ENCODE data around the gene ATPAF2. TPM values are rescaled to one million over a fixed set of nuclear protein-coding genes. Genes with fewer than 3 reads are reported as not detected.

The ATPAF2 gene
- total RNA-seq, 1 experiment from 2014 or later: 40.5 TPM

- no peak for ATAC-seq
- H3K9ac ChIP-seq (ENCODE audit: low read length): peak overlapping the region; percentile 57
- intact Hi-C loops (cut with micrococcal nuclease): loop anchor here (1.0 kb wide), 2 partner anchors 52 to 60 kb away; no protein-coding TSS in a partner anchor
Observed at GRCh38 chr17:17972952-17973254, 66.1 kb downstream of the ATPAF2 start.

GRCh38 chr17:17972126-17972951 is 66.6 kb downstream of the ATPAF2 start, which contains the start of the genes DRC3 and TOM1L2:
Gene DRC3 (plus strand): TSS chr17:17972862. CDS start chr17:17977599, 4,737 bp downstream.
Gene TOM1L2 (minus strand): TSS chr17:17972400. CDS start chr17:17972313, 87 bp downstream.
- POLR2A ChIA-PET (ENCODE audit: unreplicated experiment): interaction anchor here (0.5 to 1.1 kb wide), 9 partner anchors 14 to 622 kb away, joined by 3 to 12 read pairs (median 4); no protein-coding TSS in a partner anchor

More at GRCh38 chr17:17972952-17973254, 66.1 kb downstream of the ATPAF2 start:
- Histone ChIP-seq H3K4me2 (ENCODE audit: low read length) (peak overlapping the region; percentile 87), H3K27me3 (ENCODE audit: low read length) (no peaks in the 10 kb centered on the region), H3K79me2 (ENCODE audit: low read length) (peaks cover 43% of the 10 kb centered on the region), H3K9me3 (ENCODE audit: low read length) (no peaks in the 10 kb centered on the region), H4K20me1 (ENCODE audit: low read length) (no peaks in the 10 kb centered on the region), H3K4me1 (ENCODE audit: insufficient read depth, low read length) (peaks cover 13% of the 10 kb centered on the region), H2AFZ (ENCODE audit: low read length) (peak overlapping the region; percentile 71), H3K36me3 (ENCODE audit: low read depth, low read length) (no peaks in the 10 kb centered on the region), H3K9me2 (replicated peaks; ENCODE audit: low read length) (no peaks in the 10 kb centered on the region), H3K4me3 (ENCODE audit: low read length) (peak overlapping the region; percentile 70), H3F3A (ENCODE audit: low read length, unreplicated experiment) (no peaks in the 10 kb centered on the region), H3K27ac (ENCODE audit: low read length) (peak overlapping the region; percentile 30)
- BruUV-seq (replicated peaks): TSS peak; percentile 88
- CTCF ChIA-PET: interaction anchor here (1.1 to 1.9 kb wide), 3 partner anchors 52 to 82 kb away, joined by 4 to 6 read pairs (median 6); no protein-coding TSS in a partner anchor
- DNase-seq: no peak
- TF ChIP-seq EZH2phosphoT487 (IDR thresholded peaks at IDR 0.05; ENCODE audit: borderline replicate concordance, low read length) (no peak), CTCF (conservative IDR thresholded peaks at IDR 0.05; ENCODE audit: low read depth, low read length) (no peak), EZH2 (IDR thresholded peaks at IDR 0.05; ENCODE audit: low read length, unreplicated experiment) (no peak)
- POLR2A ChIA-PET (ENCODE audit: unreplicated experiment): interaction anchor here (0.7 to 1.1 kb wide), 6 partner anchors 15 to 622 kb away, joined by 3 to 12 read pairs (median 4); no protein-coding TSS in a partner anchor

More at GRCh38 chr17:17972126-17972951, 66.6 kb downstream of the ATPAF2 start, which contains the start of the genes DRC3 and TOM1L2:
- DNase-seq (peak; percentile 100), ATAC-seq (peak; percentile 90)
- CTCF ChIA-PET: interaction anchor here (1.1 to 1.9 kb wide), 3 partner anchors 51 to 82 kb away, joined by 4 to 6 read pairs (median 6); no protein-coding TSS in a partner anchor
- no peaks in the 10 kb centered on the region for H3K27me3 ChIP-seq (ENCODE audit: low read length)
- peak within 1 kb of the TSS; percentile 30 for H3K27ac ChIP-seq (ENCODE audit: low read length)
- H3K9me3 ChIP-seq (ENCODE audit: low read length): no peaks in the 10 kb centered on the region
- peak within 1 kb of the TSS; percentile 71 for H2AFZ ChIP-seq (ENCODE audit: low read length)
- peaks cover 13% of the 10 kb centered on the region for H3K4me1 ChIP-seq (ENCODE audit: insufficient read depth, low read length)
- no peaks in the 10 kb centered on the region for H3K9me2 ChIP-seq (replicated peaks; ENCODE audit: low read length)
- no peaks in the 10 kb centered on the region for H3F3A ChIP-seq (ENCODE audit: low read length, unreplicated experiment)
- no peaks in the 10 kb centered on the region for H3K36me3 ChIP-seq (ENCODE audit: low read depth, low read length)
- TF ChIP-seq EZH2 (IDR thresholded peaks at IDR 0.05; ENCODE audit: low read length, unreplicated experiment) (no peak), EZH2phosphoT487 (IDR thresholded peaks at IDR 0.05; ENCODE audit: borderline replicate concordance, low read length) (no peak), CTCF (conservative IDR thresholded peaks at IDR 0.05; ENCODE audit: low read depth, low read length) (no peak)
- H4K20me1 ChIP-seq (ENCODE audit: low read length): no peaks in the 10 kb centered on the region
- intact Hi-C loops (cut with micrococcal nuclease): loop anchor here (1.0 kb wide), 2 partner anchors 51 to 61 kb away; no protein-coding TSS in a partner anchor
- H3K79me2 ChIP-seq (ENCODE audit: low read length): peaks cover 49% of the 10 kb centered on the region
- peak within 1 kb of the TSS; percentile 80 for H3K4me3 ChIP-seq (ENCODE audit: low read length)
- peak within 1 kb of the TSS; percentile 93 for H3K4me2 ChIP-seq (ENCODE audit: low read length)
- no TSS peak for BruUV-seq (replicated peaks)
- H3K9ac ChIP-seq (ENCODE audit: low read length): peak within 1 kb of the TSS; percentile 65
